ENCODE data around the gene HPCAL4.
A peak's percentile ranks its signal among the peaks of the same experiment; 100 is the strongest.

HPCAL4 gene

GRCh38 chr1:39720094-39720999 lies 29.1 kb upstream of the HPCAL4 start:
- FAIRE-seq = no peak
- no peak for DNase-seq (ENCODE audit: insufficient read length, low spot score)
- TF ChIP-seq CTCF (IDR thresholded peaks at IDR 0.05; ENCODE audit: insufficient read depth, missing control alignments) = peak; percentile 71

- no peak for TF ChIP-seq CTCF (IDR thresholded peaks at IDR 0.05; ENCODE audit: insufficient read depth, missing control alignments)
- FAIRE-seq (no peak), DNase-seq (ENCODE audit: insufficient read length, low spot score) (no peak)
These were observed 26.6 kb upstream of the HPCAL4 start for GRCh38 chr1:39717809-39718208.

- no peak for TF ChIP-seq CTCF (IDR thresholded peaks at IDR 0.05; ENCODE audit: insufficient read depth, missing control alignments)
- DNase-seq (ENCODE audit: insufficient read length, low spot score) (no peak), FAIRE-seq (no peak)
These were observed 22.3 kb upstream of the HPCAL4 start for GRCh38 chr1:39713557-39713956.

- FAIRE-seq (no peak), DNase-seq (ENCODE audit: insufficient read length, low spot score) (no peak)
- no peak for TF ChIP-seq CTCF (IDR thresholded peaks at IDR 0.05; ENCODE audit: insufficient read depth, missing control alignments)
These were observed 20.7 kb upstream of the HPCAL4 start for GRCh38 chr1:39711966-39712340.

GRCh38 chr1:39711104-39711965 lies 20.1 kb upstream of the HPCAL4 start:
- FAIRE-seq = no peak
- no peak for DNase-seq (ENCODE audit: insufficient read length, low spot score)
- no peak for TF ChIP-seq CTCF (IDR thresholded peaks at IDR 0.05; ENCODE audit: insufficient read depth, missing control alignments)

GRCh38 chr1:39707506-39707905 lies 16.3 kb upstream of the HPCAL4 start:
- FAIRE-seq = no peak
- no peak for DNase-seq (ENCODE audit: insufficient read length, low spot score)
- TF ChIP-seq CTCF (IDR thresholded peaks at IDR 0.05; ENCODE audit: insufficient read depth, missing control alignments) = no peak
